Breast epithelium (tissue), 3 donors: ENCODE measurements around the gene ELOVL6.

Experiments used
- CTCF ChIP-seq, 3 donors: fragments of 450-650 bp; IDR thresholded peaks; one replicate each; pipeline ENCODE4 v1.5.1; 2016 to 2017; ENCODE audit warnings: antibody characterized with exemption in 3 of 3, mild to moderate bottlenecking in 3 of 3, moderate library complexity in 3 of 3
- POLR2A ChIP-seq: fragments of 450-650 bp; IDR thresholded peaks from one replicate; pipeline ENCODE4 v1.6.1; 2016; ENCODE audit warnings: antibody characterized with exemption, mild to moderate bottlenecking, moderate library complexity
- POLR2AphosphoS5 ChIP-seq, 3 donors: sonication (generic); formaldehyde crosslinking; IDR thresholded peaks; one replicate each; pipeline ENCODE4 v1.6.1; 2017; ENCODE audit warnings: antibody characterized with exemption in 3 of 3

GRCh38 chr4:110131916-110132315, 66.5 kb downstream of the ELOVL6 start:
- TF ChIP-seq CTCF (IDR thresholded peaks at IDR 0.05) (no peak), POLR2A (no peak), POLR2AphosphoS5 (IDR thresholded peaks at IDR 0.05) (no peak)
